Effector memory CD4-positive, alpha-beta T cell (primary cell): ENCODE measurements around the gene FGD4.

Experiments
- DNase-seq, 3 donors: peaks; one replicate each; pipeline ENCODE4 v3.0.0-alpha.2; 2020
- H3K27ac ChIP-seq: 2 replicates; pipeline ENCODE4 v1.7.0; 2013; ENCODE audit warnings: mild to moderate bottlenecking, low read length, moderate library complexity; ENCODE audit not compliant: insufficient read depth, poor library complexity, severe bottlenecking
- H3K27me3 ChIP-seq: replicated peaks from 2 replicates; pipeline ENCODE4 v1.7.0; 2013; ENCODE audit warnings: mild to moderate bottlenecking, low read length; ENCODE audit not compliant: insufficient read depth, control insufficient read depth, poor library complexity, severe bottlenecking
- H3K36me3 ChIP-seq: 2 replicates; pipeline ENCODE4 v1.7.0; 2013; ENCODE audit warnings: mild to moderate bottlenecking, low read length, moderate library complexity; ENCODE audit not compliant: control insufficient read depth, insufficient read depth
- H3K4me1 ChIP-seq: 2 replicates; pipeline ENCODE4 v1.7.0; 2013; ENCODE audit warnings: low read length, mild to moderate bottlenecking; ENCODE audit not compliant: control insufficient read depth, insufficient read depth, poor library complexity, severe bottlenecking
- H3K4me3 ChIP-seq: 2 replicates; pipeline ENCODE4 v1.7.0; 2013; ENCODE audit warnings: low read length, low read depth, mild to moderate bottlenecking; ENCODE audit not compliant: insufficient read depth, poor library complexity, severe bottlenecking
- H3K9me3 ChIP-seq: 2 replicates; pipeline ENCODE4 v1.7.0; 2013; ENCODE audit warnings: mild to moderate bottlenecking, low read length, moderate library complexity; ENCODE audit not compliant: control insufficient read depth

The FGD4 gene

DNA sequence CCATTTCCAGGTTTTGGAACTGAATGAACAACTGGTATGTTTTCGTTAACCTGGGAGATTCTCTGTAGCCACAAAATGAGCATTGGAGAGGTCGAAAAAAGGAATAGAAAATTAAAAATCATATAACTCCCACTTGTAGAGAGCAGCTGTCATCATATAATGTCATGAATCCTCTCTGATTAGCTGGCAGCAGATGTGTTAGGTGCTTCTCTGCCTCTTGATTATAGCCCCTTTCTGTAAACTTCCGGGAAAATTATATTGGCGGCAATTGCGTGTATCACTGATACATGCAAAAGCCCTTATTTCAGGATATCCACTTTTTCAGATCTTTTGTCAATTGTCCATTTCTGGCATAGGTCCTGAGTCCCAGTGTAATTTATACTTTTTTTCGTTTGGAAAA lies 31.7 kb downstream of the FGD4 start:
- Histone ChIP-seq H3K27ac (no peak overlapping the region), H3K9me3 (no peaks in the 10 kb centered on the region), H3K4me3 (no peak overlapping the region), H3K4me1 (no peaks in the 10 kb centered on the region), H3K27me3 (no peaks in the 10 kb centered on the region), H3K36me3 (no peaks in the 10 kb centered on the region)
- no peak for DNase-seq

DNA sequence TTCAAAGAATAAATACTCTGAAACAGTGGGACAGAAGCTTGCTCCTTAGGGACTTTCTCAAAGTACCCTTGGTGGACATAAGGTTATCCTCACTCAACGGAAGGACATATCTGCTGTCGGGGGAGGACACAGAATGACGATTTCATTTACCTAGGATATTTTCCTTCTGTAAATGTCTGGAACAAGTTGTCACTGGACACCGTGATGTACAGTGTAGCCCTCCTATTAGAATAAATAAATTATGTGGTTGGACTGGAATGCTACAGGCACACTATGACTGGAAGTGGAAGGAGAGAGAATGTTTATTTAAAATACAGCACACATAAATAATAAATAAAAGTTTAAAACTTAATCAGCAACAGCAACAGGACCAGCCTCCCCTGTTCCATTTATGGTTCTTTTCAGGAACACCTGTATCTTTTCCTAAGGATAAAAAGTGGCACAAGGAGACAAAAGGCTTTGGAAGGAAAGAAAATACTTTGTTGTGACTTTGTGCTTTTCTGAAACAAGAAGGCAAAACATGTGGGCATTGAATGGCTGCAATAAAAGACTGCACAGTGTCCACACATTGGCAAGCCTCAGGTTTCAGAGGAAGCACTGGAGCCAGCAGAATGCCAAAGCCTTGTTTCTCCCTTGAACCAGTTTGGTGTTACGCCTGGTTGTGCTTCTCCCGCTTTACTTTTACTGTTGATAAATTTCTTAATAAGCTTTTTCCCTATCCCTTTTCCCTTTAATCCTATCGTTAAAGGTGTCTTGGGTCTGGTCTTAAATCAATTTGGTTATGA lies 36.8 kb downstream of the FGD4 start:
- H3K36me3 ChIP-seq, result no peaks in the 10 kb centered on the region
- H3K27ac ChIP-seq, result no peak overlapping the region
- no peak overlapping the region for H3K4me3 ChIP-seq
- H3K4me1 ChIP-seq, result no peaks in the 10 kb centered on the region
- no peaks in the 10 kb centered on the region for H3K9me3 ChIP-seq
- H3K27me3 ChIP-seq, result no peaks in the 10 kb centered on the region
- no peak for DNase-seq

DNA sequence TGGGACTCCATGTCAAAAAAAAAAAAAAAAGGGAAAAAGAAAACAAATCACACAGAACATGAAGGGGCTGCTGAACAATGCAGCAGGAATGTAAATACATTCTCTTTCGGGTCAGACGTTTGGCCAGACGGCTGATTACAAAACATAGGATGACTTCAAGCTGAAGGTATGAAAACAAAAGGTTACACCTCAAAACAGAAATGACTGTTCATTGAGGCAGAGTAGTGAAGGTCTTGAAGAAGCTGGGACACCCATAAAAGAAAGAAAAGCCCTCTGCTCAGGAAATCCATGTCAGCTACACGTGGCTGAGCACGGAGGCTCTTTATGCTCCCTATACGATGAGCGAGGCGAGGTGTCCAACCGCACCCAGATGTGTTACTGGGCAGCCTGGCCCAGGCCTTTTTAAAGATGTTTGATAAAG lies 37.7 kb downstream of the FGD4 start:
- H3K27me3 ChIP-seq, result no peaks in the 10 kb centered on the region
- H3K27ac ChIP-seq, result no peak overlapping the region
- DNase-seq, result no peak
- H3K4me1 ChIP-seq, result no peaks in the 10 kb centered on the region
- H3K4me3 ChIP-seq, result no peak overlapping the region
- no peaks in the 10 kb centered on the region for H3K9me3 ChIP-seq
- no peaks in the 10 kb centered on the region for H3K36me3 ChIP-seq

DNA sequence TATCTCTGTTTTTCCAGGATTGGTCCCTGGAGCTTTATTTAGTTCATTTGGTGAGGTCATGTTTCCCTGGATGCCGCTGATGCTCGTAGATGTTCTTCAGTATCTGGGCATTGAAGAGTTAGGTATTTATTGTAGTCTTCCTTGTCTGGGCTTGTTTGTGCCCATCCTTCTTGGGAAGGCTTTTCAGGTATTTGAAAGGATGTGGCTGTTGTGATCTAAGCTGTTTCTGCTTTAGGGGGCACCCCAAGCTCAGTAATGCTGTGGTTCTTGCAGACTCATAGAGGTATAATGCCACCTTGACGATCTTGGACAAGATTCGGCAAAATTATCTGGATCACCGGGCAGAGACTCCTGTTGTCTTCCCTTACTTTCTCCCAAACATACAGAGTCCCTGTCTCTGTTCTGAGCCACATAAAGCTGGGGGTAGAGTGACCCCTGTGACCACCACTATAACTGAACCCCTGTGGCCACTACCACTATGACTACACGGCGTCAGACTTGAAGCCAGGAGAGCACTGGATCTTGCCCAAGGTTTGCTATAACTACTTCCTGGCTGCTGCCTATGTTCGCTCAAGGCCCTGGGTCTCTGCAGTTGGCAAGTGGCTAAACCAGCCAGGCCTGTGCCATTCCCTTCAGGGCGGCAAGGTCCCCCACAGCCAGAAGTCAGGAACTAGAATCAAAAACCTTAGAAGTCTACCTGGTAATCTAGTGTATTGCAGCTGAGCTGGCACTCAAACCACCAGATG lies 40.9 kb downstream of the FGD4 start:
- Histone ChIP-seq H3K27ac (no peak overlapping the region), H3K27me3 (no peaks in the 10 kb centered on the region), H3K36me3 (no peaks in the 10 kb centered on the region), H3K9me3 (no peaks in the 10 kb centered on the region), H3K4me3 (no peak overlapping the region), H3K4me1 (no peaks in the 10 kb centered on the region)
- no peak for DNase-seq

DNA sequence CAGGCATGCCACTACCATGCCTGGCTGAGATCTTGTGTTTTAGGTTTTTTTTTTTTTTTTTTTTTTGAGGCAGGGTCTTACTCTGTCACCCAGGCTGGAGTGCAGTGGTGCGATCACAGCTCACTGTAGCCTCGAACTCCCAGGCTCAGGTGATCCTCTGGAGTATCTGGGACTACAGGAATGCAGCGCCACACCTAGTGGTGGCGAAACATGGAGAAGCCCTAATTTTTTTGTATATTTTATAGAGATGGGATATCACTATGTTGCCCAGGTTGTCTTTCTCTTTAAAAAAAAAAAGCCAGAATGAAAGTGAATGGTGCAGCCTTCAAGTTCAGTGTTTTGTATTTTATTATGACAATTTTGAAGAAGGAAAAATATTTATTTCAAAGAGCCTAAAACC lies 44.1 kb downstream of the FGD4 start:
- Histone ChIP-seq H3K4me1 (no peaks in the 10 kb centered on the region), H3K27me3 (no peaks in the 10 kb centered on the region), H3K27ac (no peak overlapping the region), H3K4me3 (no peak overlapping the region), H3K9me3 (no peaks in the 10 kb centered on the region), H3K36me3 (no peaks in the 10 kb centered on the region)
- DNase-seq, result no peak

DNA sequence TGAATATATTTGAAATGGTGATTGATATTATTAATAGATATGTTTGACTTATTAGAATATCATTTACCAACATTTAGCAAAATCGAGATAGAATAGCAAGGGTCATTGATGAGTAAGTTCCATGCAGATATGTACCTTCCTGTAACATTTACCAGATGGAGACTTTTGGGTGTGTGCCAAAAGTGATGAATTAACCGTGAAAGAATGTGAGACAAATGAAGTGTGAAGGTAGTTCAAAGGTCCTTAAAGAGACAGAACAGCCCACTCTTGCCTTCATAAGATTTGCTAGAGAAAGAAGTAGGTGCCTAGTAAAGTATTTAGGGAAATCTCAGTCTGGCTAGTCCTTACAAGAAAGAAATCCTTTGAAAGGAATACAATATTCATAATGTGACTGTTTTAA lies 45.5 kb downstream of the FGD4 start:
- H3K9me3 ChIP-seq, result no peaks in the 10 kb centered on the region
- H3K4me1 ChIP-seq, result no peaks in the 10 kb centered on the region
- no peak overlapping the region for H3K27ac ChIP-seq
- H3K4me3 ChIP-seq, result no peak overlapping the region
- no peaks in the 10 kb centered on the region for H3K27me3 ChIP-seq
- H3K36me3 ChIP-seq, result no peaks in the 10 kb centered on the region
- DNase-seq, result no peak

DNA sequence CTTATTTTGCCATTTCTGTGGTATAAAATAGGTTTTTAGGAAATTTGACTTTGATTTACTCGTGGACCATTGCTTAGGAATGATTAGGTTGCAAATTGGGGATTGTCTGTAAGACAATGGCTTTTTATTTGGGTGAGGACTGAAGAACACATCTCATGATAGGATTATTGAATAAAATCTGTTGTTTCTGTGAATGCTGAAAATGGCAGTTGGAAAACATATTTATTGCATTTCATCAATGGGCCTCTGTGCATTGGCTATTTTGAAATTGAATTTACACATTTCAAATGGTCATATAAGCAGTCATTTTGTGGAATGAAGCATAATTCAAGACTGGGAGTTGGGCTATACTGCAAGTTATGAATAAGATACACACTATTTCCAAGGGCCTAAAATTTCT lies 46.0 kb downstream of the FGD4 start:
- Histone ChIP-seq H3K27ac (no peak overlapping the region), H3K4me1 (no peaks in the 10 kb centered on the region), H3K36me3 (no peaks in the 10 kb centered on the region), H3K27me3 (no peaks in the 10 kb centered on the region), H3K9me3 (no peaks in the 10 kb centered on the region), H3K4me3 (no peak overlapping the region)
- DNase-seq, result no peak

DNA sequence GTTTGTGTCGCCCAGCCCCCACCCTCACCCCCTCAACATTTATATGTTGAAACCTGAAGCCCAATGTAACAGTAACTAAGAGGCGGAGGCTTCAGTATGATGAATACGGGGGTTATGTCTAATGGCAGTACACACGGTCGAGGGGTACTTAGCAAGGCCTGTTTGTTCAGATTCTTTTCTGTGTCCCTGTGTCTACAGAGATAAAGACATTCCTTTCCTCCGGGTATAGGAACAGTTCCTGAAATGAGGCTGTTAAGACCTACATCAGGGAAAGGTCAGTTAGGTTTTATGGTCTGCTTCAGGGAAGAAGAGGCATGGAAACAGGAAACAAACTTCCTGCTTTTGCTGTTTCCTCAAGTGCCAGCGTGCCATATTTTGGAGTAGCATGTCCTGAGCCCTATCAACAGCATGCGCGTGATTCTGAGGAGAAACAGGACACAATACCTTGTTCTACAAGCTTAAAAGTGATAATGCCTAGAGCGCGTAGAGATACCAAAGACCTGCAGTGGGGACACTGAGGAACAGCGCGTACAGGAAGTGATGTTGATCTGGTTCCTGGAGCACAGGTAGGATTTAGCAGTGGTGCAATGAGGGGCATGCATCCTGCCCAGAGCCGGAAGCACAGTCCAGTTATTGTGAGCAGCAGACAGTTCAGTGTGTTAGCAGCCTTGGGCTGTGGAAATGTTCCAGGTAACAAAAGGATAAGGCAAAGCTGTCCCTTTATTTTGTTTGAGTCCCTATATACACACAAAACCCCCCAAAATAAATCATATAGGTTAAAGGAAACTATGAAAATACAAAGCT lies 47.2 kb downstream of the FGD4 start:
- H3K36me3 ChIP-seq, result no peaks in the 10 kb centered on the region
- no peak overlapping the region for H3K4me3 ChIP-seq
- H3K9me3 ChIP-seq, result no peaks in the 10 kb centered on the region
- no peak for DNase-seq
- H3K27me3 ChIP-seq, result no peaks in the 10 kb centered on the region
- H3K4me1 ChIP-seq, result no peaks in the 10 kb centered on the region
- no peak overlapping the region for H3K27ac ChIP-seq

DNA sequence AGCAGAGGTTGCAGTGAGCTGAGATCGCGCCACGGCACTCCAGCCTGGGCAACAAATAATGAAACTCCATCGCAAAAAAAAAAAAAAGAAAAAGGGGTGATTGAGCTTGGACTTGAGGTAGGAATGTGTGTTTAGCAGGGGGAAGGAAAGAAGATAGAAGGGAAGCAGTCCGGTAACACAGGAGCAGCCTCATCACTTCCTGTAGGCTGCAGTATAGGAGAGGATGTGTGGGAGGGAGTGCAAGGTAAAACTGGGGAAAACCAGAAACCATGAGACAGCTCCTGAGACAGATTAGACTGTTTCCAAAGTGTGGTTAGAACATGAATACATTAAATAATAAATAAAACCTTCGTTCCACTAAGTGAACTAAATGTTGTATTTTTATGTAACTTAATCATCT lies 49.2 kb downstream of the FGD4 start:
- no peak overlapping the region for H3K4me3 ChIP-seq
- no peak for DNase-seq
- no peaks in the 10 kb centered on the region for H3K36me3 ChIP-seq
- no peaks in the 10 kb centered on the region for H3K27me3 ChIP-seq
- H3K9me3 ChIP-seq, result no peaks in the 10 kb centered on the region
- H3K27ac ChIP-seq, result no peak overlapping the region
- no peaks in the 10 kb centered on the region for H3K4me1 ChIP-seq

DNA sequence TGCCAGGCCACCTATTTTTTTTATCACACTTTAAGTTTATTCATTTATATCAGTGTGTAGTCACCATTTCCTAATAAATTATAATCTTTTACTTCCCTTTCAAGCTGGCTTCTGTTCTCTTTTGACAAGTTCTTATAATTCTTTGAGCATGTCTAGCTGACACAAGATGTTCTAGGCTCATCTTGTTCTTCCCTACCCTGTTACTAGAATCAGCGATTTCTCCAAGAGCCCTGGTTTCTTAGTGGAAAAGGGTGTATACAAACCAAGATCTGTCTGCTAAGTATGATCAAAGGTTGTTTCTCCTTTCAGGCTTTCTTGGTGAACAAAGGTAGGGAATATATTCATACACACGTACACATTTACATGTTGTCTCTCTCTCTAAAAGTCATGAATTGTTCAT lies 51.0 kb downstream of the FGD4 start:
- no peaks in the 10 kb centered on the region for H3K27me3 ChIP-seq
- H3K4me3 ChIP-seq, result no peak overlapping the region
- no peaks in the 10 kb centered on the region for H3K4me1 ChIP-seq
- no peaks in the 10 kb centered on the region for H3K36me3 ChIP-seq
- no peaks in the 10 kb centered on the region for H3K9me3 ChIP-seq
- H3K27ac ChIP-seq, result no peak overlapping the region
- no peak for DNase-seq
